Jurkat, Clone E6-1 (cell line): Measurements from ENCODE around the gene HMBS.
"Not testable (repeated sequence)": the region's sequence is repeated elsewhere in the genome, so short reads cannot be mapped to it uniquely, and the experiment has no call there.

Experiments used
- DNase-seq: peaks from one replicate; pipeline ENCODE4 v3.0.0-alpha.2; 2011; ENCODE audit warnings: low read depth, low spot score
- H3K4me3 ChIP-seq: 2 replicates; pipeline ENCODE4 v1.5.1; 2011; ENCODE audit warnings: mild to moderate bottlenecking, low read length, control low read depth, moderate library complexity

Gene HMBS

GRCh38 chr11:119114351-119114750 lies 29.7 kb downstream of the HMBS start:
- no peak for DNase-seq
- no peak overlapping the region for H3K4me3 ChIP-seq

DNA sequence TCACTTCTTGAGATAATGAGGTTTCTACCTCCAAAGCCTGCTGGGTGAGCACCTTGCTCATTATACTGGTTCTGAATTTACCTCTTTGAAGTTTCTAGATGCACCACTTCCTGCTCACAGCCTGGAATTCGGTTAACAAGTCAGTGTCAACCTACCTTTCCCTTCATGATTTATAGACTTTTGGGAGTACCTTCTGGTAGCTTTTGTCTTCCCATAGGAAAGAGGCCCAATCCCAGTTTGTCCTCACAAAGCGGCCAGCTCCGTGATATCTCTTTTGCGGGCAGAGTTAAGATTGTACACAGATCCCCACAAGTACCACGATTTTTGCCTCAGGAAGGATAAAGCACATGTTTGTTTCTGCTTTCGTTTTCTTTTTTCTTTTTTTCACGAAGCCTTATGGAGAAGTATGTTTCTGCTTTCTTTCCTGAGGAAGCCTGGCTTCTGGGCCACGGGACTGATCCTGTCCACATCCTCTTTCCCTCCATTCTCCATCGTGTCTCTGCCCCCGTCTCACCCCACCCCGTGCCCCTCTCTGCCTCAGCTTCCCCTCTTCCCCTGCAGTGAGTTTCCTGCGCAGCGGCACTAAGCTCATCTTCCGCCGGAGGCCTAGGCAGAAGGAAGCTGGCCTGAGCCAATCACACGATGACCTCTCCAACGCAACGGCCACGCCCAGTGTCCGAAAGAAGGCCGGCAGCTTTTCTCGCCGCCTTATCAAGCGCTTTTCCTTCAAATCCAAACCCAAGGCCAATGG lies 31.0 kb downstream of the HMBS start:
- H3K4me3 ChIP-seq: peak overlapping the region; percentile 3; the same call in 1 of the 2 replicates
- peak; percentile 70 for DNase-seq

DNA sequence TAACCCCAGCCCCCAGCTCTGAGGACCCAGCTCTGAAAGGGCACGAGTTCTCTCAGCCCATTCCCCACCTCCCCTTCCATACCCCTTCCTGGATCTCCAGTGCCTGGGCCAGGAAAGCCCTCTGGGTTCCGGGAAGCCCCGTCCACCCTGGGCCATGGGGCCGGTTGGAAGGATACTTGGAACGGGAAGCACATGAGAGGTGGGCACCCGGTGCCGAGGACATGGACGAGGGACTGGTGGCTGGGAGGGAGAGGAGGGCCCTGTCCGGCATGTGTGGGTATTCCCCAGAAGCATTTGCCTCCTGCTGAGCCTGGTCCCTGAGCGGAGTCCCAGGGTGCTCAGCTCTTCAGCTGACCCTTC lies 31.5 kb downstream of the HMBS start:
- no peak overlapping the region for H3K4me3 ChIP-seq
- DNase-seq: no peak

DNA sequence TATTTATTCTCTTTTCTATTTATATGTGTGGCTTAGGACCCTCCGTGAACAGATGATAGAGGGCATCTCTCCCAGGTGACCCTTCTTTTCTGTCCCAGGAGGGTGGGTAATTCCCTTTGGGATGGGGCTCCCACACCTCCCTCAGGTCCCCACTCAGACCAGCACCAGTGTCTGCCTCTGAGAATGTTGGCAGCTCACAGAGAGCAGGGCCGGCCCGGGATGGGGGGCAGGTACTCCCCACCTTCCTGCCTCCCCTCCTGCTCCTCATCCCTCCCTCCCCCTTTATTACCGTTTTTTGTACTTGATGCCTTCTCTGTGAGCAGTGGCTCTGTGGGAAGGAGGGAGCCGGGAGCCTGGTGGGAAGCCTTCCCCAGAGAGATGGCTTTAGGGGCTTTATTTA lies 31.9 kb downstream of the HMBS start:
- H3K4me3 ChIP-seq: no peak overlapping the region
- no peak for DNase-seq

- no peak overlapping the region for H3K4me3 ChIP-seq
- DNase-seq: no peak
Measured at GRCh38 chr11:119117004-119117706, 32.5 kb downstream of the HMBS start.

DNA sequence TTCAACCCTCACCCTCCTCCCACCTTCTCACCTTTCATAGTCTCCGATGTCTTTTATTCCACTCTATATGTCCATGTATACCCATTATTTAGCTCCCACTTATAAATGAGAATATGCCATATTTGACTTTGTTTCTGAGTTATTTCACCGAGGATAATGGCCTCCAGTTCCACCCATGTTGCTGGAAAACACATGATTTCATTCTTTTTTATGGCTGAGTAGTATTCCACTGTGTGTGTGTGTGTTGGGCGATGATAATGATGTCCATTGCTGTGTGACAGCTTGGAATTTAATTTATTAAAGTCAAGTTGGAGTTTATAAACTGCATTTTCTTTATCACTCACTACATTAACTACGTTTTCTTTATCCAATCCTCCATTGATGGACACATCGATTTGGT lies 33.5 kb downstream of the HMBS start:
- H3K4me3 ChIP-seq: no peak overlapping the region
- DNase-seq: no peak

DNA sequence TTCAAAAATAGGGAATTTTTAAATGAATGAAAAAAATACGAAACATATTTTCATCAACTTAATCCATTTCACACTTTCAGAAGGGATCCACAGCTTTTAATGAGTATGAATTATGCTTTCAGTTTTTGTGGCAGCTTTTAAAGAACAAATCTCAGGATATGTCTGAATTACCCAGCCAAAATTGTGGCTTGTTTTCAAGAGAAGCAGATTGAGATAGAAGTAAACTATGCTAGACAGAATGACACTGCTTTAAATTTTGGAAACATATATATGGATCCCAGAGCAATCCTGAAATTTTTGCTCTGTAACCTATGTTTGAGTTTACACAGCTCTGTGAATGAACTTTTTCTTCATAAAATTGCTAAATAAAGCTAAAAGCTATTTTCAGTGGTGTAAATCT lies 34.3 kb downstream of the HMBS start:
- DNase-seq: no peak
- H3K4me3 ChIP-seq: no peak overlapping the region

GRCh38 chr11:119120639-119121007 lies 35.9 kb downstream of the HMBS start:
- H3K4me3 ChIP-seq: peak overlapping the region; percentile 62
- no peak for DNase-seq

DNA sequence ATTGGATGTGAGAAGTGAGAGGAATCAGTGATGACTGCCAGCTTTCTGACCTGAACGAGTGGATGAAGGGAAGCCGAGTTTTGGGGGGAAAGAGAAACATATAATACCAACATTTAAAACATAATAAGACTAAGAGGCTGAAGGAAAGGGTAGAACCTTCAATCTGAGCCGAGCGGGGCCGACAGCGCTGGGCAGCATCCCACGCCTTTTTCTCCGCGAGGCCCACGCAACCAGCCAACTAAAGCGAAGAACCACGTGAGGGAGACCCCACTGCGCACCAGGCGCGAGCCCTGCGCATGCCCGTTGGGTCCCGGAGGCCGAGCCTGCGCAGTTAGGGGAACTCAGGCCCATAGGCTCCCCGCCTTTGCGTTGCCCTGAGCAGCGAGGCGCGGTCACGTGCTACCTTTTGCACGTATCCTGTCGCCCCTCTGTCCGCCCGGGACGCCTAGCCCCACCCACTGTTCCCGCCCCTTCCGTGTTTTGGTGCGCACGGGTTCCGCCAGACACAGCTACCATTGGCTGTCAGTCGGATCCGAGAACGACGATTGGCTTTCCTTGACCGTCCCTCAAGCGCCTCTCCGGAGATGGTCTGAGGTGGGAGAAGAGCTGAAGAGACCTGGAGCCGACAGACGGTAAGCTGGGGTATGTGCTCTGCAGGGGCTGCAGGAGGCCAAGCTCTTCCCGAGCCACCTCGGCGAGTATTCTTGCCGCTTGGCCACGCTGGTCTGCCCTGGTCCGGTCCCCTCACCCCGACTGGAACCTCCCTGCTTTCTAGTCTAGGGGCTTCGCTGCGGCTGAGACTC lies 36.5 kb downstream of the HMBS start, which contains the start of gene HINFP:
TSS of gene HINFP (plus strand) at position 573 of the 803 bp plus-strand sequence. CDS start 5,365 bp downstream, outside the sequence.
- peak; percentile 99 for DNase-seq
- H3K4me3 ChIP-seq: peak within 1 kb of the TSS; percentile 98

DNA sequence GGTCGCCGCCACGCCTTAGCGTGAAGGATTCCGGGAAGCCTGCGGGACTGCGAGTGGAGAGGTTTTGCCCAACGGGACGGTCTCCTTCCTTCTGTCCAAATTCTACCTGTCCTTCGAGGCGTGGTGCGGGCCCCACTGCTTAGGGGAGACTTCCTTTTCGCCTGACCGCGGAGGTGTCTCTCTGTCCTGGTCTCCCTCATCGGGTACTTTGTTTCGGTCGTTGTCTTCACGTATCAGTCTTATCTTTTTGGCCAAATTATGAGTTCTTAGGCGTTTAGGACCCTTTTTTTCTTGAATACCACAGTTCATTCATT lies 37.1 kb downstream of the HMBS start:
- peak overlapping the region; percentile 98 for H3K4me3 ChIP-seq
- no peak for DNase-seq

GRCh38 chr11:119125821-119126220 lies 41.1 kb downstream of the HMBS start:
- H3K4me3 ChIP-seq: no peak overlapping the region

DNA sequence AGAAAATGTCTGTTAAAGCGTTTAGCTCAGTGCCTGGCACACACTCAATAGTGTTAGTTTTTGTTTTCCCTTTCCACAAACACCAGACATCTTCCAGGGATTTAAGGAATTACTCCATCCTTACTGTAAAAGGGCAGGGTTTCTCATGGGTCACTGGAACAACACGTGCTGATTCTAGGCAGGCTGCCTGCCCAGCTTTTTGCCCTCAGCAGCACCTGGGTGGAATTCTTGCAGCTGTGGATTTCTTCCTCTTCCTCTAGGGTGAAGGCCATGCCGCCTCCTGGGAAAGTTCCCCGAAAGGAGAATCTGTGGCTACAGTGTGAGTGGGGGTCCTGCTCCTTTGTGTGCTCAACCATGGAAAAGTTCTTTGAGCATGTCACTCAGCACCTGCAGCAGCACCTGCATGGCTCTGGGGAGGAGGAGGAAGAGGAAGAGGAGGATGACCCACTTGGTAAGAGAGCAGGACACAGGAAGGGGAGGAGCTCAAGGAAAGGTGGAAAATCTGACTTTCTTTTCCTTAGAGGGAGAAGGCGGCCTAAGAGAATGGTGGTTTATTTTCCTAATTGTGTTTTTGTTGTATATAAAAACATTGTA lies 42.1 kb downstream of the HMBS start:
- H3K4me3 ChIP-seq: no peak overlapping the region
- no peak for DNase-seq

More at GRCh38 chr11:119125821-119126220, 41.1 kb downstream of the HMBS start:
- no peak for DNase-seq

DNA sequence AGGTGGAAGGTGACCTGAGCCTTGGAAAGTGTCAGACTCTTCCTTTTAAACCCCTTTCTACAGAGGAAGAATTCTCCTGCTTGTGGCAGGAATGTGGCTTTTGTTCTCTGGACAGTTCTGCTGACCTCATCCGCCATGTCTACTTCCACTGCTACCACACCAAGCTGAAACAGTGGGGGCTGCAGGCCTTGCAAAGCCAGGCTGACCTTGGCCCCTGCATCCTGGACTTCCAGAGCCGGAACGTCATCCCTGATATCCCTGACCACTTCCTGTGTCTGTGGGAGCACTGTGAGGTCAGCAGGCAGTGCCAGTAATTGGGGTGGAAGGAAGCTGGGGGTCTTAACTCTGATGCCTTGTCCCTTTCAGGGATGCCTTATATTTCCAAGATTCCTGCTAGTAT lies 46.0 kb downstream of the HMBS start:
- no peak for DNase-seq
- H3K4me3 ChIP-seq: no peak overlapping the region

DNA sequence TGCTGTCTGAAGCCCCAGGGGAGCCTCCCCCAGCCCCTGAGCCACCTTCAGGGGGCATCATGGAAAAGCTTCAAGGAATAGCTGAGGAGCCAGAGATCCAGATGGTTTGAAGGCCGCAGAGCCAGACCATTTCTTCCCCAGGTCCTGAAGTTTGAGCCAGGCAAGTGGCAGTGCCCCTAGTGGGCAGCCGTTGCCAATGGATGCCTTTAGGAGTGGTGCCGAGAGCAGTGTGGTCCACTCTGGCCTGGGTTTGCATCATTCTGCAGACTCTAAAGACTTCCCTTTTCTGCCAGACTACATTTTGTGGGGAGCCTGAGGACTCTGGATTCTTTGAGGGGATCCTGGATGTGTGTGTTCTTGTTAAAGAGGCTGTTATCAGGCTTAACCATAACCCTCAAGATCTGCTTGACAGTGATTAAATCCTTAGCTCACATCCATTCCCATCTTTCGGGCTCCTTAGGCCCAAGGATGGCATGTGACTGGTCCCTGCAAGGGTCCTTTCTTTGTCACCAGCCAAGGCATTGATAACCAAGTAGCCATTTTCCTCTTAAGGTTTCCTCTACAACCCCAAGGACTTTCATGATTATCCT lies 49.8 kb downstream of the HMBS start:
- no peak overlapping the region for H3K4me3 ChIP-seq
- DNase-seq: no peak

GRCh38 chr11:119139276-119139675 lies 54.6 kb downstream of the HMBS start:
- DNase-seq, H3K4me3 ChIP-seq: not testable (repeated sequence)
